IgD-negative memory B cell (primary cell): Measurements from ENCODE around the gene PHF21A. TPM values are rescaled to one million over a fixed set of nuclear protein-coding genes. Genes with fewer than 3 reads are reported as not detected.
"Not testable (repeated sequence)": the region's sequence is repeated elsewhere in the genome, so short reads cannot be mapped to it uniquely, and the experiment has no call there.

Source experiments
- H3K27ac Mint-ChIP-seq, 3 donors: one replicate each; pipeline ENCODE4 v1.8.0; 2020 to 2022; ENCODE audit warnings: mild to moderate bottlenecking in 3 of 3, mixed read lengths in 3 of 3, moderate library complexity in 1 of 3
- H3K27me3 Mint-ChIP-seq: one replicate; pipeline ENCODE4 v1.8.0; 2021; ENCODE audit warnings: mixed read lengths
- H3K36me3 Mint-ChIP-seq: one replicate; pipeline ENCODE4 v1.8.0; 2020; ENCODE audit warnings: mild to moderate bottlenecking, mixed read lengths
- H3K4me1 Mint-ChIP-seq, 3 donors: one replicate each; pipeline ENCODE4 v1.8.0; 2020 to 2022; ENCODE audit warnings: mixed read lengths in 3 of 3, mild to moderate bottlenecking in 1 of 3
- H3K4me3 Mint-ChIP-seq, 4 donors: one replicate each; pipeline ENCODE4 v1.8.0; 2020 to 2022; ENCODE audit warnings: mild to moderate bottlenecking in 4 of 4, mixed read lengths in 4 of 4, moderate library complexity in 3 of 4
- H3K9me3 Mint-ChIP-seq, 3 donors: one replicate each; pipeline ENCODE4 v1.8.0; 2020 to 2021; ENCODE audit warnings: mixed read lengths in 3 of 3, mild to moderate bottlenecking in 1 of 3
- polyA plus RNA-seq: library from polyadenylated mRNA; unstranded; fragments of 300-500 nt; fragmentation: Illumina TruSeq; gene quantifications from one replicate; pipeline ENCODE4 v1.2.3, GENCODE V29; 2021

The PHF21A gene
- polyA plus RNA-seq, 1 donor from 2014 or later: 17.2 TPM

DNA sequence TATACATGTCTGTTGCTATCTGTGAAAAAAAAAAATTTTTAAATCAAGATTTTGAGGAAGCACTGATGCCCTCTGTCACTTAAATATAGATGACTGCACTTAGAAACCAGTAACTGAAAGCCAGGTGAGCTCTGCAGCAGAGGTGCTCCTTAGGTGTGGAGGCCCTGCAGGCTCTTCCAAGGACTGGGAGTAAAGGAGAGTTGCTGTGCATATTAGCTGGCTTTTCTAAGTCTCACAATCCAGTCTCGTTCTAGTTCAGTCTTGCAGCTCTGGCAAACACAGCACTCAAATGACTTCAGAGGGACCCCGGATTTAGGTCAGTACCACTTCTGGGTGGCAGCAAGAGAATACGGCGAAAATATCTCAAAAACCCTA, 137.8 kb downstream of the PHF21A start:
- Mint-ChIP-seq H3K4me1 (peaks cover 10 to 14% (median 14%) of the 10 kb centered on the region in 3 donors), H3K4me3 (no peak overlapping the region), H3K27me3 (no peaks in the 10 kb centered on the region), H3K9me3 (no peaks in the 10 kb centered on the region), H3K36me3 (peaks cover 5% of the 10 kb centered on the region), H3K27ac (no peak overlapping the region)

DNA sequence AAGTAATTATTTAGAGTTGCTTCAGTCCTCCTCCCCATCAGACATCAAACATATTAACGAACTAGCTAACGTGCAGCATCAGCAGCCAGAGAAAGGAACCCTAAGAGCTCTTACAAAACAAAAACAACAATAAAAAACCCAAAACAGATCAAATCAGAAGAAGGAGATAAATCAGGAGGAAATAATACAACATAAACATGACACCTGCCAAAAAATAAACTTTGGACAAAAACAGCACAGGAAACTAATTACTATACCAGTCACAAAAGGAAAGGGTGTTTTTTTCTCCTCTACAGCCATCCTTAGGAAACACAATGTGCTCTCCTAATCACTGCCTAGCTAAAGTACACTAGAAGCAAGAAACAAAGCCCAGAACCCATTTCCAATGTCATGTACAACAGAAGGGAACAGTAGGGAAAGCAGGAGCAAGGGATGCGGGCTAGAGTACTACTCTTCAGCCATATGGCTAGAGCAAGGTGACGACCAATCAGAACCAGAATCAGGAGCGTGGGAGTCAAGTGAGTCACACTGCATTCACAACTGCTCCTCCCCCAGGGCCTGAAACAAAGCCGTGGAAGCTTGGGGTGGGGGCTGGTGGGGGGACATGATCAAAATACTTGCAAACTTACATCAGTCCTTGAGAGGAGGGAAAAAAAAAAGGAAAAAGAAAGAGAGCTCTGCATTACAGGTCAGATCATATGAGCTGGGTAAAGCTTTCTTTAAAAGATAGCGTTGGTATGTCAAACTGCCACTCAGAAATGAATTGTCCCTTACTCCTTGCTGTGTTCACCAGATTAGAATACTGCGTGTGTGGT, 138.4 kb downstream of the PHF21A start:
- peak overlapping the region in 1 of 3 donors; percentile 33 for H3K27ac Mint-ChIP-seq
- no peak overlapping the region for H3K4me3 Mint-ChIP-seq
- H3K27me3 Mint-ChIP-seq: no peaks in the 10 kb centered on the region
- peaks cover 10 to 14% (median 14%) of the 10 kb centered on the region in 3 donors for H3K4me1 Mint-ChIP-seq
- peaks cover 5% of the 10 kb centered on the region for H3K36me3 Mint-ChIP-seq
- no peaks in the 10 kb centered on the region for H3K9me3 Mint-ChIP-seq

DNA sequence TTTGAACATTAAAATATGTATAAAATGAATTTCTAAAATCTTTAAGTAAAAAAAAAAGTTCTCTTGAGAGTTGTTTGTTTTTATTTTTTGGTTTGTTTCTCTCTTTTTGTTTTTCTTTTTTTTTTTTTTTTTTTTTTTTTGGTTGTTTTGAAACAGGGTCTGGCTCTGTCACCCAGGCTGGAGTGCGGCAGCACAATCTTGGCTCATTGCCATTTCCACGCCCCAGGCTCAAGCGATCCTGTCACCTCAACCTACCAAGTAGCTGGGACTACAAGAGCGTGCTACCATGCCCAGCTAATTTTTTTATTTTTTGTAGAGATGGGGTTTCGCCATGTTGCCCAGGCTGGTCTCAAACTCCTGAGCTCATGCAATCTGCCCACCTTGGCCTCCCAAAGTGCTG, 139.4 kb downstream of the PHF21A start:
- not testable (repeated sequence) for H3K9me3 Mint-ChIP-seq, H3K27me3 Mint-ChIP-seq, H3K27ac Mint-ChIP-seq, H3K4me3 Mint-ChIP-seq, H3K36me3 Mint-ChIP-seq
- H3K4me1 Mint-ChIP-seq: peaks cover 9 to 14% (median 10%) of the 10 kb centered on the region in 3 donors

DNA sequence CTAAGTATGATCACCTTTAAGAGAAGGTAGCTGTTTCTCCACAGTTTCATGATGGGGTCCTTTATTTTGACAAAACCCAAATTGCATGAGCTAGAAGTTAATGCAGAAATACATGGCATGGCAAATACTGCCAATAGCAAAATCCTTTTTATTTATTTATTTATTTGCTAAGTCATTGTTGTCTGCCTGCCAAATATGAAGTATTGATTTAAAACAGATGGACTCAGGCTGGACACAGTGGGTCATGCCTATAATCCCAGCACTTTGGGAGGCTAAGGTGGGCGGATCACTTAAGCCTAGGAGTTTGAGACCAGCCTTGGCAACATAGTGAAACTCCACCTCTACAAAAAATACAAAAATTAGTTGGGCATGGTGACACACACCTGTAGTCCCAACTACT, 146.4 kb downstream of the PHF21A start:
- peaks cover 6% of the 10 kb centered on the region for H3K36me3 Mint-ChIP-seq
- no peaks in the 10 kb centered on the region for H3K27me3 Mint-ChIP-seq
- H3K4me3 Mint-ChIP-seq: no peak overlapping the region
- H3K27ac Mint-ChIP-seq: no peak overlapping the region
- H3K4me1 Mint-ChIP-seq: peaks cover 0 to 2% (median 0%) of the 10 kb centered on the region in 3 donors
- no peaks in the 10 kb centered on the region for H3K9me3 Mint-ChIP-seq

DNA sequence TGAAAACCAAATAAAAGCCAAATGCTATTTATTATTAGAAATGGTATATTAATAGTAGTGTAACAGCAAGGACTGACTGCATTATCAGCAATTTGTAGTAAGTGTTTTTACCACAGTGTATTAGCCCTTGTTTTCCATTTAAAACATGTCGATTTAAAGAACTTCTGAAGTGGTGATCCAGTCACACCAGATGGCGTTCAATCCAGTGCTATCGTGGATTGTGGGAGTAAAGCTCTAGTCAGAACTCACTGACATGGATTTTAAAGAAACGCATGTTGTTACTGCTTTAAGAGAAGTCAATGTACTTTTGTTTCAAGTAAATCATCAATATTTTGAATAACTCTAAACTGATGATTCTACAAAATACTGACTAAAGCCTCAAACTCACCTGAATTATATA, 147.7 kb downstream of the PHF21A start:
- no peak overlapping the region for H3K4me3 Mint-ChIP-seq
- H3K36me3 Mint-ChIP-seq: peaks cover 6% of the 10 kb centered on the region
- no peak overlapping the region for H3K27ac Mint-ChIP-seq
- peaks cover 0 to 2% (median 0%) of the 10 kb centered on the region in 3 donors for H3K4me1 Mint-ChIP-seq
- H3K27me3 Mint-ChIP-seq: no peaks in the 10 kb centered on the region
- H3K9me3 Mint-ChIP-seq: no peaks in the 10 kb centered on the region

DNA sequence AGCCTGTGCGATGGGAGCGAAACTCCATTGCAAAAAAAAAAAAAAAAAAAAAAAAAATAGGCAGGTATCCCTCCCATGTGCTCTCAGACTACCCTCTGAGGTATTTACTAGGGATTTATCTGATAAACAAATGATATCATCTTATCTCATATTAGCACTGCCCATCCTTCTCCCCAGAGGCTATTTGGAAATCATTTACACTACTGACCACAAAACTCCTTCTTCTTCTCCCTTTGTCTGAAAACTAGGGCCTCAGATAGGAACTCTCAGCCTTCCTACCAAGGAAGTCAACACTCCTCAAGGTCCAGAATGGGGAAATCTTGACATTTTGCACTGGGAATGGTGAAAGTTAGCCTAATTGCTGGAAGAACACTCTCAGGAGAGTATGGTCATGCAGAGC, 152.4 kb downstream of the PHF21A start:
- Mint-ChIP-seq H3K9me3 (no peaks in the 10 kb centered on the region), H3K4me1 (peaks cover 0 to 2% (median 0%) of the 10 kb centered on the region in 3 donors), H3K27ac (no peak overlapping the region), H3K4me3 (no peak overlapping the region), H3K27me3 (no peaks in the 10 kb centered on the region), H3K36me3 (no peaks in the 10 kb centered on the region)

DNA sequence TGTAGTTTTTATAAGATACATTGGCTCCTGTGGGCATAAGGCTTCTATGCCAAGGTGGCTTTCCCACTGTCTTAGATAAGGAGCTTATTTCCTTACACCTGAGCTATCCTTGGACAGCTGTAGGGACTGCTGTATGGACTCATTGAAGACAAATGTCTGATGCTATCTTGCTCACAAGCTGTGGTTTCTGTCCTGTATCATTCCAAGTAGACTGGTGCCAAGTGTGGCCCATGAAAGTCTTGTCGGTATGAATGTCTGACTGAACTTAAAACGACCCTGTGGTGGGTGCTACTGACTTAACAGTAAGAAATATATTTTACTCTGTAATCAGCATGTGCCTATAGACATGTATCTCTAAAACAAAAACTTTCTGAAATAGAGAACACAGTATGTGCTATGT, 153.7 kb downstream of the PHF21A start:
- peaks cover 0 to 2% (median 0%) of the 10 kb centered on the region in 3 donors for H3K4me1 Mint-ChIP-seq
- H3K4me3 Mint-ChIP-seq: no peak overlapping the region
- H3K36me3 Mint-ChIP-seq: no peaks in the 10 kb centered on the region
- H3K27ac Mint-ChIP-seq: peak overlapping the region in 1 of 3 donors; percentile 53
- no peaks in the 10 kb centered on the region for H3K27me3 Mint-ChIP-seq
- no peaks in the 10 kb centered on the region for H3K9me3 Mint-ChIP-seq

DNA sequence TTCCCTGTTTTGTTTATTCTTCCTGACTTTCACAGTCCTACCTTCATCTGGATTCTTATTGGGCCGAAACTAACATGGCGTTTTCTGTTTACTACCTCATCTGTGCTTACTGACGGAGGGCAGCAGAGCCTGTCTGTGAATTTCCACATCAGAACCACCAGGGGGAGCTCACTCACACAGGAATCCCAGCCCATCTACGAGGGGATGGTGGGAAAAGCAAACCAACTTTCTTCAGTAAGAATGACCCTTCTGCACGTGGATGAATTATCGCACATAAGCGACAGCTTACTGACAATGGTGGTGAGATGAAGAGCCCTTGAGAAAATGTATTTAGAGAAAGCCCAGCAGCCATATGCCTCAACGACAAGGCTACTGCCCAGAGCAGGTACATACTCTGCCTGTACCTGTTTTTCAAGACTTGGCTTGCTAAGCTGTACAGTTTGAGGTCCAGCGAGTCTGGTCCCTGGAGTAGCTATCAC, 156.3 kb downstream of the PHF21A start:
- H3K27ac Mint-ChIP-seq: no peak overlapping the region
- no peaks in the 10 kb centered on the region for H3K4me1 Mint-ChIP-seq
- H3K27me3 Mint-ChIP-seq: no peaks in the 10 kb centered on the region
- H3K9me3 Mint-ChIP-seq: no peaks in the 10 kb centered on the region
- peaks cover 2% of the 10 kb centered on the region for H3K36me3 Mint-ChIP-seq
- H3K4me3 Mint-ChIP-seq: no peak overlapping the region

DNA sequence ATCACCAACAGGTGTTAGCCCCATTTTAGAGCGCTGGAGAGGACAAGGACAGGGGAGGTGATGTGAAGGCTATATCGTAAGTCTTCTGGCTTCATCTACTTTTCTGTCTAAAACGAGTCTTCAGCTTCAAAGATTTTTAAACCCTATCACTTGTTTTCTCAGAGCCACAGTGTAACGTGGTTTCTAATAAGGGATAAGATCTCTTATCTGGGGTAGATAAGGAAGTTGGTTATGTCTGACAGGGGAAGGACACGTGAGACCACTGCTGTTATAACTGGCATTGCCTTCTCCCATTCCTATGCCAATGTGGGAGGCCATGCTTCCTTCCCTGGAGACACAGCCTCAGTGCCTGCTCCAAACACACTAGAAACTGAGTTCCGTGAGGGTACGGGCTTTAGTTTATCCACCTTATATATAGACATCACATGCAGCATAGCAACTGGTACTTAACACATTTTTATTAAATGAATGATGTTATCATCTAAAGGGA, 159.5 kb downstream of the PHF21A start:
- Mint-ChIP-seq H3K27ac (no peak overlapping the region), H3K9me3 (no peaks in the 10 kb centered on the region)

DNA sequence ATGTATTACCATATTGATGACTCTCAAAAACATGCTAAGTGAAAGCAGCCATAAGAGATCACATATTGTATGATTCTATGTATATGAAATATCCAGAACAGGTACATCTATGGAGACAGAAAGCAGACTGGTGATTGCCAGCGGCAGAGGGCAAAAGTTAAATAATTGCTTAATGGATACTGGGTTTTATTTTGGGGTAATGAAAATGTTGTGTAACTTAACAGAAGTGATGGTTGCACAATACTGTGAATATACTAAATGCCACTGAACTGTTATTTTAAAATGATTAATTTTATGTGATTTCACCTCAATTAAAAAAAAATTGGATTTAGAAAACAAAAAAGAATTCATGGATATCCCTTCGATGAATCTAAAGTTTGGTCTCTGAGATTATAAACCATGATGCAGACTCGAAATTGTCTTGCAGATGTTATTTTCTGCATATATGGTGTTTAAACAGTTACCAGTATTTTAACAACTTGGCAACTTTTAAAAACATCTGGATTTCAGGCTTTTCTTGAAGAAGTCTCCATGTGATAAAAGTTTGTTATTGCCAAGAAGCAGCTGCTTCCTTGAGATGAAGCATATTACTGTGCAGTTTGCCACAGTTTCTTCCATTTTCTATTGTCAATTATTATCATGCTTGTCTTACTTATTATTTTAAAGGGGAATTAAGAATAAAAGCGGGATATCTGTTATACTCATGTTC, 160.7 kb downstream of the PHF21A start:
- Mint-ChIP-seq H3K36me3 (peaks cover 16% of the 10 kb centered on the region), H3K4me3 (no peak overlapping the region), H3K27me3 (no peaks in the 10 kb centered on the region), H3K4me1 (peaks cover 5 to 7% (median 6%) of the 10 kb centered on the region in 3 donors), H3K9me3 (no peaks in the 10 kb centered on the region), H3K27ac (no peak overlapping the region)

More for the DNA sequence above, 159.5 kb downstream of the PHF21A start:
- no peaks in the 10 kb centered on the region for H3K27me3 Mint-ChIP-seq
- no peak overlapping the region for H3K4me3 Mint-ChIP-seq
- H3K4me1 Mint-ChIP-seq: peaks cover 5 to 7% (median 6%) of the 10 kb centered on the region in 3 donors
- H3K36me3 Mint-ChIP-seq: peaks cover 14% of the 10 kb centered on the region

DNA sequence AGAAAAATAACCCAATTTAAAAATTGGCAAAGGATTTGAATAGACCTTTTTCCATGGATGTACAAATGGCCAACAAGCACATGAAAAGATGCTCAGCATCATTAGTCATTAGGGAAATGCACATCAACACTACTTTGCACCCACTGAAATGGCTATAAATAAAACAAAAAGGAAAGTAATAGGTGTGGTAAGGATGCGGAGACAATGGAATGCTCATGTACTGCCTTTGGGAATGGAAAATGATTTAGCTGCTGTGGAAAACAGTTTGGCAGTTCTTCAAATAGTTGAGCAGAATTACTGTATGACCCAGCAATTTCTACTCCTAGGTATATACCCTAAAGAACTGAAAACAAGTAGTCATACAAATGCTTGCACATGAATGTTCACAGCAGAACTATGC, 161.4 kb downstream of the PHF21A start:
- Mint-ChIP-seq H3K9me3 (no peaks in the 10 kb centered on the region), H3K4me3 (no peak overlapping the region), H3K36me3 (peaks cover 19% of the 10 kb centered on the region), H3K27me3 (no peaks in the 10 kb centered on the region), H3K27ac (no peak overlapping the region), H3K4me1 (peaks cover 5 to 7% (median 6%) of the 10 kb centered on the region in 3 donors)

DNA sequence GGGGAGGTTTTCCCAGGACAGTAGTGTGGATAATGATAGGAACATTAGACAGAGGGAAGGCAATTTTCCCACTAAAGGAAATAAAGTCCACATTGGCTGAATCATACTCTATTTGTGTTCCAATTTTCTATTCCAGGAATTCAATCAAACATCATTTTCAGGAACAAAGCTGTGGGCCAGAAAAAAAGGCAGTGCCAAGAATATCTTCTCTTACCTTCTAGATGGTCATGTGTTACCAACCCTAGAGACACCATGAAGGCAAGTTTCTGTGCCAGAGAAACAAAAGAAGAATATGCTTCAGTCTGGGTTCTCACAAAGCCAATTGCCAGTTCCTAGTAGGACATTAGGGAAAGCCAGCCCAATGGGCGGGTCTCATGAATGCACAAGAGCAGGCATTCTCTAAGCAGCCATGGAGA, 171.3 kb downstream of the PHF21A start:
- Mint-ChIP-seq H3K27ac (peak overlapping the region in 1 of 3 donors; percentile 59), H3K27me3 (no peaks in the 10 kb centered on the region), H3K4me3 (no peak overlapping the region), H3K4me1 (no peaks in the 10 kb centered on the region), H3K36me3 (peaks cover 16% of the 10 kb centered on the region), H3K9me3 (no peaks in the 10 kb centered on the region)

DNA sequence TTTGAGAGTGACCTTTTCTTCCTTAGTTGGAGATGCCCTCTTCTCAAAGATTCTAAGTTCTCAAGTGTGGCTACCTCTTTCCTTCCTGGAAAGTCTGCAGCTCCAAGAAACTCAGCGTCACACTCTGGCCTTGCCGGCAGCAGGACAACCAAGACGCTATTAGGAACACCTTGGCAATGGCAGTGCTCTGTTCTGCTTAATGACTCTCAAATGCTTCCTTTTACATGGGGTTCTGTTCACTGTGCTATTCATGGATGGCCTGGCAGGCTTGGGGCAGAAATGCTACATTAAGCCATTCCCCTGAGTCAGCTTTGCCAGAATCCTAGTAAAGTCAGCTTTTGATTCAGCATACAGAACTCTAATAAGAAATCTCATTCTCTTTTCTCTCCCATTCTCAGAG, 172.9 kb downstream of the PHF21A start:
- Mint-ChIP-seq H3K36me3 (peaks cover 16% of the 10 kb centered on the region), H3K4me3 (peak overlapping the region in 1 of 4 donors; percentile 29), H3K27me3 (no peaks in the 10 kb centered on the region), H3K4me1 (no peaks in the 10 kb centered on the region), H3K9me3 (no peaks in the 10 kb centered on the region), H3K27ac (no peak overlapping the region)

DNA sequence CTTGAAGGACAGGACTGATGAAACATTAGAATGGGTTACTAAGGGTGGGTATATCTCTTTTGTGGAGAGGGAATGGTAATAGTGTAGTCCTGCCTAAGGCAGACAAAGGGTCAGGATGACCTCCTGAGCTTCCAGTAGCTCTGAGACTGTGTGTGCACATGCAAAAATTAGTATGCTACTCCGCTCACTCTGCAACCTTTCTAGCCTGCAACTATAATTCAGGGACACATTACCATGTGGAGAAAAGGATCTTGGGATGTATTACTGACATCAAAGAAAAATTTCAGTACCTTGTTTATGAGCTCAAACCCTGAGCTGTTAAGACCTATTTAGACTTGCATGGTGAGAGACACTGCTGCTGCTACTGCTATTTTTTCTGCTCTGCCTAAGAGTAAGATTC, 173.4 kb downstream of the PHF21A start:
- Mint-ChIP-seq H3K27ac (no peak overlapping the region), H3K4me3 (peak overlapping the region in 2 of 4 donors; percentile 29 to 60), H3K9me3 (no peaks in the 10 kb centered on the region), H3K27me3 (no peaks in the 10 kb centered on the region), H3K36me3 (peaks cover 14% of the 10 kb centered on the region), H3K4me1 (peaks cover 0 to under 1% (median 0%) of the 10 kb centered on the region in 3 donors)

DNA sequence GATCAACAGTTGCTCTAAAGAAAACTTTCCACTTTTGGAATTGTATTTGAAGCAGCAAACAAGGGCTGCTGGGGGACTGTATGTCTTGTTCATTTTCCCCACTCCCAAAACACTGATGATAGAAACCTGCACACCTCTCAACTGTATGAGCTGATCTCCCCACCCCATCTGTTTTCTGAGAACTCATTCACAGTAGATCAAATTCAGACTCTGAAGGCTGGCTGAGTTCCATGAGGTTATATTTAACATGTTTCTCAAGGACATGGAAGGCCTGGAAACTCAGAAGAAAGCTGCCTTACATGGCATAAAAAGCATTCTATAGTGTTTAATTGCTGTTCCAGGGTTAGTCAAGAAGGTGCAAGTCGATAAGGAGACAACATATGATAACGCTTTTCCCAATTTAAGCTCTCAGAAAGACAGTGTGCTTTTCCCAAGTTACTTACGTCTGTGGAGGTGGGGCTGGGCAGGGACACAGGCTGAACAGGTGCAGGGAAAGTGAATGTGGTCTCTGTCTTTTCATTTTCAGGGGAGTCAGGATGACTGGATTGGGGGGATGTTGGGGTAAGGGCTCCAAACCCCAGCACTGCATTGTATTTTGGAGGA, 175.8 kb downstream of the PHF21A start:
- H3K36me3 Mint-ChIP-seq: peaks cover 14% of the 10 kb centered on the region
- H3K27ac Mint-ChIP-seq: no peak overlapping the region
- no peak overlapping the region for H3K4me3 Mint-ChIP-seq
- peaks cover 0 to 4% (median 2%) of the 10 kb centered on the region in 3 donors for H3K4me1 Mint-ChIP-seq
- H3K27me3 Mint-ChIP-seq: no peaks in the 10 kb centered on the region
- H3K9me3 Mint-ChIP-seq: no peaks in the 10 kb centered on the region
